ENCODE measurements around the gene SNX5.

DNA sequence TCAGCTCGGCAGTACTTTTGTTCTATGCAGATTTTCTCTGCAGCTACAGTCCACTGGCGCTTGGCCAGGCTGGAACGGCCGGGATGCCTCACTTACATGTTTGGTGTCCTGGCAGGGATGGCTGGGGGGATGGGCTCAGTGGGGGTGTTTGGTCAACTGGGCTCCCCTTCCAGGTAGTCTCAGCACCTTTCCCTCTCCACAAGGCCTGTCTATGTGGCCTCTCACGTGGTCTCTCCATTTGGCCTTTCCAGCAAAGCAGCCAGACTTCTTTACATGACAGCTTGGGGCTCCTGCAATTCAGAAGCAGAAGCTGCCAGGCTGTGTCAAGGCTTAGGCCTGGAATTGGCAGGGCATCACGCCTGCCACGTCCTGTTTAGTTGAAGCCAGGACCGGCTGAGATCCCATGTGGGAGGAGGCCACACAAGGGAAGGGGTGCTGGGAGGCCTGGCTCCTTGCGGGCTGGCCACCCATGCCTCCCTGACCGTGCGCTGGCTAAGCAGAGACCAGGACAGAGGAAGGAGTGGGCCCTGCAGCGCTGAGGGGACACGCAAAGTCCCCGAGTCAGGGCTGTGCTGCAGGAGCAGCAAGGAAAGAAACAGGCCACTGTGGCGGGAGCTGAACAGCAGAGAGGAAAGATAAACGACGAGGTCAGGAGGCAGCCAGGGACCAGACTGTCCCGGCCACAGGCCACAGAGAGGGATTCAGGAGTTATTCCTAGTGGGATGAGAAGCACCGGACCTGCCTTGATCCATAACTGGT is 39.1 kb upstream of the SNX5 start:
- TF ChIP-seq GLI4 (CRISPR knock-in tag; IDR thresholded peaks at IDR 0.05; ENCODE audit: borderline replicate concordance) = no peak
- peak; percentile 32; the same call in 1 of the 2 replicates for TF ChIP-seq ELF1 (CRISPR knock-in tag; IDR thresholded peaks at IDR 0.05)
- TF ChIP-seq, protein P1, sequence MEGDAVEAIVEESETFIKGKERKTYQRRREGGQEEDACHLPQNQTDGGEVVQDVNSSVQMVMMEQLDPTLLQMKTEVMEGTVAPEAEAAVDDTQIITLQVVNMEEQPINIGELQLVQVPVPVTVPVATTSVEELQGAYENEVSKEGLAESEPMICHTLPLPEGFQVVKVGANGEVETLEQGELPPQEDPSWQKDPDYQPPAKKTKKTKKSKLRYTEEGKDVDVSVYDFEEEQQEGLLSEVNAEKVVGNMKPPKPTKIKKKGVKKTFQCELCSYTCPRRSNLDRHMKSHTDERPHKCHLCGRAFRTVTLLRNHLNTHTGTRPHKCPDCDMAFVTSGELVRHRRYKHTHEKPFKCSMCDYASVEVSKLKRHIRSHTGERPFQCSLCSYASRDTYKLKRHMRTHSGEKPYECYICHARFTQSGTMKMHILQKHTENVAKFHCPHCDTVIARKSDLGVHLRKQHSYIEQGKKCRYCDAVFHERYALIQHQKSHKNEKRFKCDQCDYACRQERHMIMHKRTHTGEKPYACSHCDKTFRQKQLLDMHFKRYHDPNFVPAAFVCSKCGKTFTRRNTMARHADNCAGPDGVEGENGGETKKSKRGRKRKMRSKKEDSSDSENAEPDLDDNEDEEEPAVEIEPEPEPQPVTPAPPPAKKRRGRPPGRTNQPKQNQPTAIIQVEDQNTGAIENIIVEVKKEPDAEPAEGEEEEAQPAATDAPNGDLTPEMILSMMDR (CRISPR knock-in tag; IDR thresholded peaks at IDR 0.05) = no peak
- TF ChIP-seq SMAD9 (CRISPR knock-in tag; IDR thresholded peaks at IDR 0.05) = no peak
- no peak for TF ChIP-seq ZNF12 (CRISPR knock-in tag; IDR thresholded peaks at IDR 0.05)
- no peak for TF ChIP-seq SIN3A (IDR thresholded peaks at IDR 0.05; ENCODE audit: borderline replicate concordance, low read depth, low read length)
- no peak for TF ChIP-seq ZNF549 (CRISPR knock-in tag; IDR thresholded peaks at IDR 0.05)
- peak; percentile 32; the same call in 1 of the 2 replicates for TF ChIP-seq MAX (IDR thresholded peaks at IDR 0.05)
- no peak for TF ChIP-seq ZNF317 (CRISPR knock-in tag; IDR thresholded peaks at IDR 0.05)
- TF ChIP-seq TAF1 (CRISPR knock-in tag; IDR thresholded peaks at IDR 0.05) = 0 out of 2 replicates have a peak, but pooled peaks have one; percentile 11
